ENCODE data around the gene TLK1. TPM values are rescaled to one million over a fixed set of nuclear protein-coding genes. Genes with fewer than 3 reads are reported as not detected.
A peak's percentile ranks its signal among the peaks of the same experiment; 100 is the strongest.
"Not testable (repeated sequence)": the region's sequence is repeated elsewhere in the genome, so short reads cannot be mapped to it uniquely, and the experiment has no call there.

The TLK1 gene
- total RNA-seq, 2 experiments from 2014 or later: 59.2 to 64.5 TPM

- Mint-ChIP-seq H3K27ac (no peak overlapping the region), H3K36me3 (no peaks in the 10 kb centered on the region), H3K9me3 (no peaks in the 10 kb centered on the region), H3K27me3 (no peaks in the 10 kb centered on the region), H3K4me3 (no peak overlapping the region), H3K4me1 (ENCODE audit: low read depth) (peaks cover 26% of the 10 kb centered on the region)
- intact Hi-C loops (cut with micrococcal nuclease): no loop called here
- no peak for DNase-seq
- ChIA-PET CTCF (no interaction called here), POLR2A (no interaction called here)
Measured at GRCh38 chr2:171166328-171166983, 5.8 kb upstream of the TLK1 start.

GRCh38 chr2:171165967-171166327 lies 5.3 kb upstream of the TLK1 start:
- POLR2A ChIA-PET: no interaction called here
- Mint-ChIP-seq H3K9me3 (no peaks in the 10 kb centered on the region), H3K4me3 (no peak overlapping the region), H3K27me3 (no peaks in the 10 kb centered on the region), H3K4me1 (ENCODE audit: low read depth) (peaks cover 29% of the 10 kb centered on the region), H3K27ac (no peak overlapping the region), H3K36me3 (no peaks in the 10 kb centered on the region)
- intact Hi-C loops (cut with micrococcal nuclease): no loop called here
- DNase-seq: no peak
- CTCF ChIA-PET: no interaction called here

- no peak for DNase-seq
- peak overlapping the region; percentile 14 for H3K4me3 Mint-ChIP-seq
- ChIA-PET POLR2A (interaction anchor here (0.6 to 3.0 kb wide), 3 partner anchors 97 to 241 kb away, joined by 4 to 10 read pairs (median 6); no protein-coding TSS in a partner anchor), CTCF (interaction anchor here (0.6 to 2.7 kb wide), 5 partner anchors 65 to 253 kb away, joined by 4 to 10 read pairs (median 8); partner anchors contain the start of gene GORASP2)
- intact Hi-C loops (cut with micrococcal nuclease): loop anchor here (1.0 to 5.0 kb wide), 4 partner anchors 10 to 239 kb away; no protein-coding TSS in a partner anchor
- peaks cover 32% of the 10 kb centered on the region for H3K4me1 Mint-ChIP-seq (ENCODE audit: low read depth)
- no peaks in the 10 kb centered on the region for H3K27me3 Mint-ChIP-seq
- H3K36me3 Mint-ChIP-seq: peaks cover 3% of the 10 kb centered on the region
- H3K27ac Mint-ChIP-seq: peak overlapping the region; percentile 62
- H3K9me3 Mint-ChIP-seq: no peaks in the 10 kb centered on the region
Measured at GRCh38 chr2:171163261-171163660, 2.6 kb upstream of the TLK1 start.

- Mint-ChIP-seq H3K4me3 (peak overlapping the region; percentile 36), H3K4me1 (ENCODE audit: low read depth) (peaks cover 38% of the 10 kb centered on the region), H3K27ac (peak overlapping the region; percentile 62)
- intact Hi-C loops (cut with micrococcal nuclease): loop anchor here (1.0 to 5.0 kb wide), 7 partner anchors 11 to 254 kb away; no protein-coding TSS in a partner anchor
- not testable (repeated sequence) for H3K27me3 Mint-ChIP-seq, DNase-seq, H3K36me3 Mint-ChIP-seq, H3K9me3 Mint-ChIP-seq
- ChIA-PET CTCF (interaction anchor here (1.0 to 2.7 kb wide), 4 partner anchors 156 to 254 kb away, joined by 4 to 10 read pairs (median 8); partner anchors contain the start of gene GORASP2), POLR2A (interaction anchor here (0.9 to 3.0 kb wide), 4 partner anchors 26 to 157 kb away, joined by 3 to 10 read pairs (median 4); no protein-coding TSS in a partner anchor)
Measured at GRCh38 chr2:171162522-171163197, 2.0 kb upstream of the TLK1 start.

- peaks cover 3% of the 10 kb centered on the region for H3K36me3 Mint-ChIP-seq
- POLR2A ChIA-PET: interaction anchor here (0.5 to 3.0 kb wide), 6 partner anchors 88 to 273 kb away, joined by 3 to 10 read pairs (median 4); partner anchors contain the start of genes DCAF17 and METTL8
- no peaks in the 10 kb centered on the region for H3K9me3 Mint-ChIP-seq
- peaks cover 49% of the 10 kb centered on the region for H3K4me1 Mint-ChIP-seq (ENCODE audit: low read depth)
- H3K4me3 Mint-ChIP-seq: peak overlapping the region; percentile 80
- peak overlapping the region; percentile 88 for H3K27ac Mint-ChIP-seq
- CTCF ChIA-PET: interaction anchor here (1.1 to 4.4 kb wide), 5 partner anchors 13 to 255 kb away, joined by 4 to 20 read pairs (median 8); partner anchors contain the start of gene GORASP2
- intact Hi-C loops (cut with micrococcal nuclease): loop anchor here (1.0 to 5.0 kb wide), 3 partner anchors 51 to 241 kb away; no protein-coding TSS in a partner anchor
- DNase-seq: peak; percentile 75
- no peaks in the 10 kb centered on the region for H3K27me3 Mint-ChIP-seq
Measured at GRCh38 chr2:171160956-171161740, 455 bp upstream of the TLK1 start.

GRCh38 chr2:171159372-171160118 lies 1.1 kb downstream of the TLK1 start:
- CTCF ChIA-PET: interaction anchor here (0.7 to 4.4 kb wide), 13 partner anchors 9 to 274 kb away, joined by 3 to 23 read pairs (median 3); partner anchors contain the start of genes DCAF17, GORASP2 and METTL8
- Mint-ChIP-seq H3K27me3 (no peaks in the 10 kb centered on the region), H3K27ac (peak overlapping the region; percentile 88), H3K36me3 (peaks cover 3% of the 10 kb centered on the region), H3K4me3 (peak overlapping the region; percentile 92), H3K9me3 (no peaks in the 10 kb centered on the region), H3K4me1 (ENCODE audit: low read depth) (peaks cover 62% of the 10 kb centered on the region)
- peak; percentile 63 for DNase-seq
- intact Hi-C loops (cut with micrococcal nuclease): loop anchor here (1.0 to 5.0 kb wide), 8 partner anchors 23 to 275 kb away; partner anchors contain the start of gene DCAF17
- POLR2A ChIA-PET: interaction anchor here (0.7 to 1.2 kb wide), 2 partner anchors 188 to 274 kb away, joined by 3 read pairs; partner anchors contain the start of genes DCAF17 and METTL8

GRCh38 chr2:171158790-171159371 lies 1.8 kb downstream of the TLK1 start:
- intact Hi-C loops (cut with micrococcal nuclease): loop anchor here (1.0 to 5.0 kb wide), 6 partner anchors 22 to 275 kb away; partner anchors contain the start of gene DCAF17
- ChIA-PET POLR2A (interaction anchor here (0.7 to 1.2 kb wide), 2 partner anchors 189 to 275 kb away, joined by 3 read pairs; partner anchors contain the start of genes DCAF17 and METTL8), CTCF (interaction anchor here (0.7 to 4.4 kb wide), 14 partner anchors 9 to 275 kb away, joined by 3 to 23 read pairs (median 3); partner anchors contain the start of genes DCAF17, GORASP2 and METTL8)
- Mint-ChIP-seq H3K4me3 (peak overlapping the region; percentile 92), H3K9me3 (no peaks in the 10 kb centered on the region), H3K27me3 (no peaks in the 10 kb centered on the region), H3K27ac (peak overlapping the region; percentile 88), H3K4me1 (ENCODE audit: low read depth) (peaks cover 63% of the 10 kb centered on the region), H3K36me3 (peaks cover 3% of the 10 kb centered on the region)
- DNase-seq: no peak

- peak overlapping the region; percentile 92 for H3K4me3 Mint-ChIP-seq
- no peak for DNase-seq
- H3K27me3 Mint-ChIP-seq: no peaks in the 10 kb centered on the region
- peaks cover 3% of the 10 kb centered on the region for H3K36me3 Mint-ChIP-seq
- CTCF ChIA-PET: interaction anchor here (0.7 to 4.4 kb wide), 15 partner anchors 8 to 276 kb away, joined by 3 to 23 read pairs (median 3); partner anchors contain the start of genes DCAF17, GORASP2 and METTL8
- H3K9me3 Mint-ChIP-seq: no peaks in the 10 kb centered on the region
- no peak overlapping the region for H3K27ac Mint-ChIP-seq
- intact Hi-C loops (cut with micrococcal nuclease): loop anchor here (2.0 to 5.0 kb wide), 4 partner anchors 21 to 116 kb away; no protein-coding TSS in a partner anchor
- peaks cover 63% of the 10 kb centered on the region for H3K4me1 Mint-ChIP-seq (ENCODE audit: low read depth)
- POLR2A ChIA-PET: interaction anchor here (1.2 kb wide), 1 partner anchor 189 kb away, joined by 3 read pairs; no protein-coding TSS in a partner anchor
Measured at GRCh38 chr2:171158036-171158789, 2.5 kb downstream of the TLK1 start.

- intact Hi-C loops (cut with micrococcal nuclease): loop anchor here (5.0 kb wide), 1 partner anchor 115 kb away; no protein-coding TSS in a partner anchor
- no peak for DNase-seq
- POLR2A ChIA-PET: no interaction called here
Measured at GRCh38 chr2:171157109-171157500, 3.6 kb downstream of the TLK1 start.

GRCh38 chr2:171154348-171154747 lies 6.3 kb downstream of the TLK1 start:
- Mint-ChIP-seq H3K4me1 (ENCODE audit: low read depth) (peaks cover 76% of the 10 kb centered on the region), H3K27me3 (no peaks in the 10 kb centered on the region), H3K9me3 (no peaks in the 10 kb centered on the region), H3K36me3 (no peaks in the 10 kb centered on the region), H3K4me3 (no peak overlapping the region), H3K27ac (no peak overlapping the region)
- no peak for DNase-seq
- intact Hi-C loops (cut with micrococcal nuclease): no loop called here
- ChIA-PET POLR2A (no interaction called here), CTCF (interaction anchor here (0.8 to 1.8 kb wide), 5 partner anchors 13 to 262 kb away, joined by 3 to 5 read pairs (median 3); partner anchors contain the start of gene GORASP2)

More at GRCh38 chr2:171157109-171157500, 3.6 kb downstream of the TLK1 start:
- H3K4me3 Mint-ChIP-seq: peak overlapping the region; percentile 16
- no peaks in the 10 kb centered on the region for H3K27me3 Mint-ChIP-seq
- peaks cover 63% of the 10 kb centered on the region for H3K4me1 Mint-ChIP-seq (ENCODE audit: low read depth)
- H3K27ac Mint-ChIP-seq: no peak overlapping the region
- H3K36me3 Mint-ChIP-seq: peaks cover 3% of the 10 kb centered on the region
- H3K9me3 Mint-ChIP-seq: no peaks in the 10 kb centered on the region
- CTCF ChIA-PET: interaction anchor here (1.1 to 4.3 kb wide), 4 partner anchors 76 to 259 kb away, joined by 3 to 23 read pairs (median 14); partner anchors contain the start of gene GORASP2
